GM12865 (cell line): ENCODE measurements around the gene UBXN11.

Experiments
- DNase-seq: peaks from one replicate; pipeline ENCODE4 v3.0.0; 2010; ENCODE audit warnings: low read depth
- H3K4me3 ChIP-seq: 2 replicates; pipeline ENCODE4 v1.5.1; 2011; ENCODE audit warnings: mild to moderate bottlenecking, low read depth, low read length, control low read depth
- TF ChIP-seq, protein P1 (sequence below): IDR thresholded peaks from 2 replicates; pipeline ENCODE4 v1.5.1; 2011; ENCODE audit warnings: low read length, control low read depth, low read depth, inconsistent platforms; ENCODE audit not compliant: insufficient read depth; ENCODE audit errors: missing control alignments

The UBXN11 gene

DNA sequence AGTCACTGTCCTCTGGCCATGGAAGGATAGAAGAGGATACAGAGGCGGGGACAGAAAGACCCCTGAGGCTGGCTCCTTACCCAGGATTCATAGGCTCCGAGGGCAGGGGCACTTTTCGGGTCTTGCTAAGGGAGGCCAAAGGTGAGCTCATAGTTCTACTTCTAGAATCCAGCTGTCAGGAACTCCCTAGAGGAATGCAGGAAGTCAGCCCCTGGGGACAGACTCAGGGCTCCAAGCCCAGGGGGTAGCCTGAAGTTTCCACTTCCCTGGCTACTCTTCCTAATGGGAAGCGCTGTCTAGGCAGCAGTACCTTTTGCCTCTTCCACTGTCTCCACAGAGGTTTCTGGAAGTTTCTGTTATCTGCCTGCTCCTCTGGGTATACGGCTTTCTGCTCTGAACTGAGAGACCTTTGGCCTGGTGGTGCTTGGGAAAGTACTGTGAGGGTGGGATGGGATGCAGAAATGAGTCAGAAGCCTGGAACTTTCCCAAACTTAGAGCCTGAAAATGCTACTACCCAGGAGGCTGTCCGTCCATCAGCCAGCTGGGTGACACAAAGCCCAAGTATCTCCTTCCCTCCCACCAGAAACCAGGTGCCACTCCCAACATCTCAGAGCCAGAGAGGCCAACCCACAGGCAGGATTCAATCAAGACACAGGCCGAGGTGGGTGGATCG, 3.6 kb downstream of the UBXN11 start:
- H3K4me3 ChIP-seq = no peak overlapping the region
- TF ChIP-seq, protein P1, sequence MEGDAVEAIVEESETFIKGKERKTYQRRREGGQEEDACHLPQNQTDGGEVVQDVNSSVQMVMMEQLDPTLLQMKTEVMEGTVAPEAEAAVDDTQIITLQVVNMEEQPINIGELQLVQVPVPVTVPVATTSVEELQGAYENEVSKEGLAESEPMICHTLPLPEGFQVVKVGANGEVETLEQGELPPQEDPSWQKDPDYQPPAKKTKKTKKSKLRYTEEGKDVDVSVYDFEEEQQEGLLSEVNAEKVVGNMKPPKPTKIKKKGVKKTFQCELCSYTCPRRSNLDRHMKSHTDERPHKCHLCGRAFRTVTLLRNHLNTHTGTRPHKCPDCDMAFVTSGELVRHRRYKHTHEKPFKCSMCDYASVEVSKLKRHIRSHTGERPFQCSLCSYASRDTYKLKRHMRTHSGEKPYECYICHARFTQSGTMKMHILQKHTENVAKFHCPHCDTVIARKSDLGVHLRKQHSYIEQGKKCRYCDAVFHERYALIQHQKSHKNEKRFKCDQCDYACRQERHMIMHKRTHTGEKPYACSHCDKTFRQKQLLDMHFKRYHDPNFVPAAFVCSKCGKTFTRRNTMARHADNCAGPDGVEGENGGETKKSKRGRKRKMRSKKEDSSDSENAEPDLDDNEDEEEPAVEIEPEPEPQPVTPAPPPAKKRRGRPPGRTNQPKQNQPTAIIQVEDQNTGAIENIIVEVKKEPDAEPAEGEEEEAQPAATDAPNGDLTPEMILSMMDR = no peak
- DNase-seq = no peak

DNA sequence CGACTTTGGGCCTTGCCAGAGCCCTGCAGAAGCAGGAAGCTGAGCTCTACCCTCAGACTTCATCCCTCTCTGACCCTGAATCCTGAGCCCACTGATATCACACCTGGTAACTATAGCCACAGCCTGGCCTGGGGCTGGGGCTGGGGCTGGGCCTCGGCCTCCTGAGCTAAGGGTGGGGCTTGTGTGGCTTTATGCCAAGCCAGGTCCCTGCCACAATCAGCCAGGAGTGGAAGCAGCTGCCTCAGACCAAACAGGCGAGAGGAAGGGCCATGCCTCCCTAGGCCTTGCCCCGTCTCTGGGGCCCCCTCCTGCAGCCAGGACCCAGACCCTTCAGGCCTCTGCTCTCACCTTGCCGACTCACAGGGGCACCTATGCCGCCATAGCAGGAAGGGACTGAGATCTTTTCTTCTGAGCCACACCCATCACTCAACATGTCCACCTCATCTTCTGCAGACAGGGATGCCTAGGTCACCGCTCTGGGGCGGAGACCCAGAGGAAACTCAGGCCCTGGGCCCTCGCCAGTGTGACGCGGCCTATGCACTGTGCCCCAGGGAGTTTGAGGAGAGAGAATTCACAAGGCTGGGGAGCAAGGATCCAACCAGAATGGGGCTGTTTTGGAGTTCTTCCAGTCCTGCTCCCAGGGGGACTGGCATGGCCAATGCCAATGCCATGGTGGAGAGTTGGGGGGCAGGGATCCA, 5.7 kb downstream of the UBXN11 start:
- TF ChIP-seq, protein P1 = no peak
- DNase-seq = no peak
- H3K4me3 ChIP-seq = no peak overlapping the region

DNA sequence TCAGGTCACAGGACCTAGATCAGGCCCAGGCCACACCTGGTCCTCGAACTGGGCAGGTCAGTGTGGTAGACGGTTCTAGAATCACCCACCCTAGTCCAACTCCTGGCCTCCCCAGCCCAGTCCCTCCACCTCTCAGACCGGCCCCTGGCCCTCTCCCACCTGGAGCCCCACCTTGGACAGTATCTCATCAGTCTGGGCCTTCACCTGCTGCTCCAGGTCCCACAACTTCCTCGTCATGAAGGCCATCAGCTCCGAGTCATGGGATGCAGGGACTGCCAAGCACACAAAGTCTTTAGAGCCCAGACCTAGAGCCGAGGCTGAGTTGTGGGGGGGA, 8.7 kb downstream of the UBXN11 start:
- no peak for DNase-seq
- TF ChIP-seq, protein P1 = no peak
- H3K4me3 ChIP-seq = no peak overlapping the region

DNA sequence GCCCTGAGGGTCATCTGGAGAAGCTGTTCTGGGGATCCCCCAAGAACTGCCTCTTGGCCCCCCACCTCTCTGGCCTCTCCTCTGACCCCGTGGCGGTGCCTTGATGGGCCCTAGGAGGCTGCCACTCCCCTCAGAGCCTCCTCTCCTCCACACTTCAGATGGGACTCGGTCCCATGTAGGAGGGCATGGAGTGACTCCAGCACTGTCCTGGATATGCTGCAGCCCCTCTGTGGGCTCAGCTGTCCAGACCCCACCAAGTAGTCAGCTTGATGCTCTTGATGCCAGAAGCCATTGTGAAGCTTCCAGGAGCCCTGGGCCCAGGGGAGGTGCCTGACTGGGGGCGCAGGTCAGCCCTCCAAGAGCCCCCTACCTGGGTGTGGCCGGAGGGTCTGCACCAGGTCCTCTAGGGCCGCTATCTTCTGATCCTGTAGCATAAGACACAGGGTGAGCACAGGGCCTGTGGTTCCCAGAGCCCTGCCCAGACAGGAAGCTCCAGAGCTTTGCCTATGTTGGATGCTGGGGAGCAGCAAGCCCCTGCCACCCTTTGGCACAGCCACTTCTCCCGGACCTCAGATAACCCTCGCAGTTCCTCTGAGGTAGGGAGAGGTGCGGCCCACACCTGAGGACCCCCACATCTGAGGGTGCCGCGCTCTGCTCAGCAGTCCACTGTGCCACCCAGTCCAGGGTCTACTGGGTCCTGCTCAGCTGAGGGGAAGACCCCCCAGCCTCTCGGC, 9.2 kb downstream of the UBXN11 start:
- TF ChIP-seq, protein P1 = no peak
- H3K4me3 ChIP-seq = no peak overlapping the region
- DNase-seq = no peak

DNA sequence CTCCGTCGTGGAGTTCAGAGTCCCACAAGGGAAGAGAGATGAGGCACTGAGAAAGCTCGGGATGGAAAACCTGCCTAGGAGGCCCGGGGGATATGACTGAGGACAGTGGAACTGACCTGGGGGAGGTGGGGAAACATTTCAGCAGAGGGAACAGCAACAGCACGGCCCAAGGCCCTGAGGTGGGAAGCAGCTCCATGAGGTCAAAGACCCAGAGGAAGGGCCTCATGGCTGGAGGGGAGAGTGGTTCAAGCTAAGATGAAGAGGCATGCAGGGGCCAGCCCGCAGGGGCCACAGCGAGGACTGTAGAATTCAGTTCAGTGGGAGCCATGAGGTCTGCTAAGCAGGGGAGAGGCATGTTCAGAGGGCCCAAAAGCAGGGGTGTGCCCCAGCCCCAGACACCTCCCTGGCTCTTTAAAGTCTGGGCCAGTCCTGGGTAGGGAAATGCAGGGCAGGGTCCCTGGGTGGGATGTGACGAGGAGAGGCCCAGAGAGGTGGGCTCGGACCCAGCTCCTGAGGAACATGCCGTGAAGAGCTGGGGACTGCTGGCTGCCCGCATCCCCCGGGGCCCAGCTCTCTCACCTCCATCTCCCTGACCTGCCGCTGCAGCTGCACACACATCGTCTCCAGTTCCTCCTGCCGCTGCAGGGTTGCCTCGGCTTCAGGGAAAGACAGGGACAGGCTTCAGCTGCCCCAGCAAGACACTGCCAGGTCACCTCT, 9.9 kb downstream of the UBXN11 start:
- TF ChIP-seq, protein P1 = no peak
- DNase-seq = no peak
- no peak overlapping the region for H3K4me3 ChIP-seq

DNA sequence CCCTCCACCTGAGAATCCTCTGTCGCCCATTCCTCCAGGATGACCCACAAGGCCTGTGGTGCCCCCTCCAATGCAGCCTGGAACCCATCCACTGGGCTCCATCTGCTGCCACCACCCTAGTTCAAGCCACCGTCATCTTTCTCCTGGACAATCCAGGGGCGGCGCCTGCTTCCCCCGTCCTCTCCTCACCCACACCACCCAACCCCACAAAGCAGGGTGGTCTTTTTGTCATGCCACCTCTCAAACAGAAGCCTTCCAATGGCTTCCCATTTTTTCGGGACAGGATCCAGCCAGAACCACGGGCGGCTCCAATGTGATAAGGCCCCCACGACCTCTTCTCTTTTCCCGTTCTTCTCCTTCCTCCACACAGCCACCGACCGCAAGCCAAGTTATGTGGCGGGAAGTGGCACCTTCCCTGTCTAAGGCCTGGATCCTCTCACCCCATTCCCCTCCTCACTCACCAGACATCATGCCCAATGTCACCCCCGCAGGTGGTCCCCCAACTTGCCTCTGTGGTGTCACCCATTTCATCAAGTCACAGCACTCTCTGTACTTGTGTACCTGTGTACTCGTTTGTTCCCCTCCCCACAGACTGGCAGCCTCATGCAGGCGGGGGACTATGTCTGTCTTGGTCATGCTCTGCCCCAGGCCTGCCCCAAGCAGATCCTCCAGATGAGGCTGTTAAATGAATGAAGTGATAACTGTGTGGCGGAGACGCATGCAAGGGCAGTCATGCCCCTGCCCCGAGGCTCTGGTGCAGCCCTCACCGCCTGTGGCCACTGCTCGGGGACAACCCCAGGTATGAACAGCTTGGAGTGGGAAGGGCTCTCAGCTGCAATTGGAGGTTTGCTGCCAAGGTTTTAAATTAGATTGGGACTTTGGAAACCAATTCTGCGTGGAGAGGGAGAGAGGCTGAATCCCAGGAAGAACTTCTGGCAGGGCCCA, 11.0 kb downstream of the UBXN11 start:
- TF ChIP-seq, protein P1 = no peak
- DNase-seq = no peak
- no peak overlapping the region for H3K4me3 ChIP-seq
